22Rv1 (cell line): ENCODE measurements around the gene TBC1D3G.
"Not testable (repeated sequence)": the region's sequence is repeated elsewhere in the genome, so short reads cannot be mapped to it uniquely, and the experiment has no call there.

ENCODE experiments used
- ZFX ChIP-seq: fragments of 450-650 bp; IDR thresholded peaks from 2 replicates; pipeline ENCODE4 v1.6.1; 2017; ENCODE audit warnings: antibody characterized with exemption, borderline replicate concordance
- TF ChIP-seq, protein P1 (sequence below): fragments of 450-650 bp; IDR thresholded peaks from 2 replicates; pipeline ENCODE4 v1.5.1; 2017; ENCODE audit warnings: mild to moderate bottlenecking

DNA sequence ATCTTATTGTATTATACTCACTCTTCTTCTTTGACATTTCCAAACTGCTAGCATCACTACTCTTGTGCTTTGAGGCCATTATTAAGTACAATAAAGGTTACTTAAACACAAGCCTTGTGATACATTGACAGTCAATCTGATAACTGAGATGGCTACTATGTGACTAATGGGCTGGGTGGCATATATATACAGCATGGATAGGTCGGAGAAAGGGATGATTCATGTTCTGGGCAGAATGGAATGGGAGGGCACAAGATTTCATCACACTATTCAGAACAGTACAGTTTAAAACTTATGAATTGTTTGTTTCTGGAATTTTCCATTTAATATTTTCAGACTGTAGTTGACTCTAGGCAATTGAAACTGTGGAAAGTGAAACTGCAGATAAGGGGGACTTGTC, 40.4 kb upstream of the TBC1D3G start:
- TF ChIP-seq, protein P1, sequence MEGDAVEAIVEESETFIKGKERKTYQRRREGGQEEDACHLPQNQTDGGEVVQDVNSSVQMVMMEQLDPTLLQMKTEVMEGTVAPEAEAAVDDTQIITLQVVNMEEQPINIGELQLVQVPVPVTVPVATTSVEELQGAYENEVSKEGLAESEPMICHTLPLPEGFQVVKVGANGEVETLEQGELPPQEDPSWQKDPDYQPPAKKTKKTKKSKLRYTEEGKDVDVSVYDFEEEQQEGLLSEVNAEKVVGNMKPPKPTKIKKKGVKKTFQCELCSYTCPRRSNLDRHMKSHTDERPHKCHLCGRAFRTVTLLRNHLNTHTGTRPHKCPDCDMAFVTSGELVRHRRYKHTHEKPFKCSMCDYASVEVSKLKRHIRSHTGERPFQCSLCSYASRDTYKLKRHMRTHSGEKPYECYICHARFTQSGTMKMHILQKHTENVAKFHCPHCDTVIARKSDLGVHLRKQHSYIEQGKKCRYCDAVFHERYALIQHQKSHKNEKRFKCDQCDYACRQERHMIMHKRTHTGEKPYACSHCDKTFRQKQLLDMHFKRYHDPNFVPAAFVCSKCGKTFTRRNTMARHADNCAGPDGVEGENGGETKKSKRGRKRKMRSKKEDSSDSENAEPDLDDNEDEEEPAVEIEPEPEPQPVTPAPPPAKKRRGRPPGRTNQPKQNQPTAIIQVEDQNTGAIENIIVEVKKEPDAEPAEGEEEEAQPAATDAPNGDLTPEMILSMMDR, result not testable (repeated sequence)
- TF ChIP-seq ZFX, result not testable (repeated sequence)
